Measurements from ENCODE around the gene CSPG4.
"Not testable (repeated sequence)": the region's sequence is repeated elsewhere in the genome, so short reads cannot be mapped to it uniquely, and the experiment has no call there.

Gene CSPG4

GRCh38 chr15:75758071-75758872, 45.6 kb upstream of the CSPG4 start:
- peak; percentile 65 for DNase-seq (ENCODE audit: extremely low read depth, low read depth)
- TF ChIP-seq CTCF (IDR thresholded peaks at IDR 0.05; ENCODE audit: low read depth, low read length, missing control alignments) = peak; percentile 46
- H3K4me3 ChIP-seq (replicated peaks; ENCODE audit: low read depth, low read length) = peak overlapping the region; percentile 48

- H3K4me3 ChIP-seq (replicated peaks; ENCODE audit: low read depth, low read length); DNase-seq (ENCODE audit: extremely low read depth, low read depth): not testable (repeated sequence)
Observed at GRCh38 chr15:75754871-75755270, 42.2 kb upstream of the CSPG4 start.

GRCh38 chr15:75753145-75753544, 40.5 kb upstream of the CSPG4 start:
- H3K4me3 ChIP-seq (replicated peaks; ENCODE audit: low read depth, low read length) = no peak overlapping the region
- TF ChIP-seq CTCF (IDR thresholded peaks at IDR 0.05; ENCODE audit: low read depth, low read length, missing control alignments) = no peak
- DNase-seq (ENCODE audit: extremely low read depth, low read depth) = no peak

GRCh38 chr15:75751891-75752290, 39.2 kb upstream of the CSPG4 start:
- no peak for DNase-seq (ENCODE audit: extremely low read depth, low read depth)
- no peak for TF ChIP-seq CTCF (IDR thresholded peaks at IDR 0.05; ENCODE audit: low read depth, low read length, missing control alignments)
- no peak overlapping the region for H3K4me3 ChIP-seq (replicated peaks; ENCODE audit: low read depth, low read length)

GRCh38 chr15:75751116-75751875, 38.6 kb upstream of the CSPG4 start:
- no peak for TF ChIP-seq CTCF (IDR thresholded peaks at IDR 0.05; ENCODE audit: low read depth, low read length, missing control alignments)
- no peak for DNase-seq (ENCODE audit: extremely low read depth, low read depth)
- no peak overlapping the region for H3K4me3 ChIP-seq (replicated peaks; ENCODE audit: low read depth, low read length)

GRCh38 chr15:75750261-75751050, 37.8 kb upstream of the CSPG4 start:
- no peak for TF ChIP-seq CTCF (IDR thresholded peaks at IDR 0.05; ENCODE audit: low read depth, low read length, missing control alignments)
- H3K4me3 ChIP-seq (replicated peaks; ENCODE audit: low read depth, low read length) = no peak overlapping the region
- no peak for DNase-seq (ENCODE audit: extremely low read depth, low read depth)

GRCh38 chr15:75749820-75750219, 37.2 kb upstream of the CSPG4 start:
- no peak for DNase-seq (ENCODE audit: extremely low read depth, low read depth)
- TF ChIP-seq CTCF (IDR thresholded peaks at IDR 0.05; ENCODE audit: low read depth, low read length, missing control alignments) = no peak
- H3K4me3 ChIP-seq (replicated peaks; ENCODE audit: low read depth, low read length) = no peak overlapping the region

- DNase-seq (ENCODE audit: extremely low read depth, low read depth); H3K4me3 ChIP-seq (replicated peaks; ENCODE audit: low read depth, low read length): not testable (repeated sequence)
Observed at GRCh38 chr15:75748882-75749281, 36.2 kb upstream of the CSPG4 start.

GRCh38 chr15:75747121-75747520, 34.5 kb upstream of the CSPG4 start:
- H3K4me3 ChIP-seq (replicated peaks; ENCODE audit: low read depth, low read length) = not testable (repeated sequence)

More at GRCh38 chr15:75747121-75747520, 34.5 kb upstream of the CSPG4 start:
- DNase-seq (ENCODE audit: extremely low read depth, low read depth) = not testable (repeated sequence)
